Measurements from ENCODE around the gene FJX1. TPM values are rescaled to one million over a fixed set of nuclear protein-coding genes. Genes with fewer than 3 reads are reported as not detected.
A peak's percentile ranks its signal among the peaks of the same experiment; 100 is the strongest.
"Not testable (repeated sequence)": the region's sequence is repeated elsewhere in the genome, so short reads cannot be mapped to it uniquely, and the experiment has no call there.

Gene FJX1
- polyA plus RNA-seq, 1 donor: 15.0 TPM

DNA sequence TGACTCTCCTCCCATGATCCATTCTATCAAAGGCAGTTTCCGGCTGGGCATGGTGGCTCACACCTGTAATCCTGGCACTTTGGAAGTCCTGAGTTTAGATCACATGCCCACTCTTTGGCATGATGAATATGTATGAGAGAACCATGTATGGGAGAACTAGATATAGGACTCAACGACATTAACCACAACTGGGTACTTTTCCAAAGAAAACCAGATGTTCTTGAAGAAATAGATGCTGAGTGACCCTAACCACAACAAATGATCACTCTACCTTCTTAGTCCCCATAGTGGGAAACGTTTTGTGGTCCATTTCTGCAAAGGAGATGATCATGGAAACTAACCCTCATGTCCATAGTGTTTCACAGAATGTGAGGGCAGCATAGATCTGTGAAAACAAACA, 13.6 kb downstream of the FJX1 start:
- DNase-seq: no peak

DNA sequence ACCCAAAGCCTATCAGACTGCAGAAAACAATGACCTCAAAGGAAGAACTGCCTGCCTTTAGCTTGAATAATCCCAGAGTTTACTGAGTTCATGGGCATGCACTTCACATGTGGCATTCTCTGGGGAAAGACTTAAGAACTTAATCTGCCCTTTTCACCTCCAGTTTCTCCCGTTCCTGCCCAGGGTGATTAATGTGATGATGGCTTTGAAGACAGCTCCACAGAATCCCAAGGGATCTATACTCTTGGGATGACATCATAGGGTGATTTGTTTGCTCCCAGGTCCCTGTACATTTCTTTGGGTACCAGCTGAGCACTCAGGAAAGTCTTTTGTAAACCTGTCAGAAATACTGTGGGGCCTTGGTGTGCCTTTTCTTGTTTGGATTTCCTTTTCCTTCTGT, 14.0 kb downstream of the FJX1 start:
- no peak for DNase-seq

DNA sequence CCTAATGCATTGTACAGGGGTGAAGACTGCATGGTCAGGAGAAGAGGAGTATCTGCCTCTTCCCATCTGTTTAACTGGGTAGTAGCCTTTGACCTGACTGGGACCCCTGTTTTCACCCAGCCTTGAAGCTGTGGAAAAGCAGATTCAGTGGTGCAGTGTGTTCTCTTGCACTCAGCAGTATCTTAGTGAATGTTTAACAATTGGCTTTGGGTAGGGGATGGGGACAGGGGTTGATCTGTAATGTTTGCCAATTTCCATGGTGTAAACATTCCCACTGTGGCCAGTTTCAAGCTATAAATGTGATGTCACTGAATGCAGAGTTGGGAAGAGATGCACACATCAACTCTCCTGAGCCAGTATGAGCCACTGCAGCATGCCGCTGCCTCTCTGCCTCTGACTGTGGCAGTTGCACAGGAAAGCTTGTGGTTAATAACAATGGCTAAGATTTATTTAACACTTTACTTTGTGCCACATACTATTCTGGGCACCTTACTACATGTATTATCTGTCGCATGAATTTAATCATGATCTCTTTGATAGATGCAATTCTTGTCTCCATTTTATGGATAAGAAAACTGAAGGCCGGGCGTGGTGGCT, 15.7 kb downstream of the FJX1 start:
- no peak for DNase-seq

DNA sequence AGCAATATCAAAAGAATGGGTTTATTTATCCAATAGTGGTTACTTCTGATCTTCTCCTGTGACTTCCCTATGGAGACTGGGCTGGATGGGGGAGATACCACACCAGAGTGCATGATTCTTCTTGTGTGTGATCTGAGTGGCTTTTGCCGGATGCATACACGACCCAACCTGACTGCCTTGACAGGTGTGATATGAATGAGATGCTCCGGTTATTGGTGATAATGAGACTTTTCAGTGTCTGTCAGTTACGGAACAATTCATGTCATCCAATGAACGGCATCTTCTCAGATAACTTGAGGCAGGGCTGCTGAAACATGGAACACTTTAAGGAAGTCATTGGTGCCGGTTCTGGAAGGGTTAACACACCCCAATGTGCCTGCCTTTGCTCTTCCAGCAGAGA, 17.7 kb downstream of the FJX1 start:
- no peak for DNase-seq

DNA sequence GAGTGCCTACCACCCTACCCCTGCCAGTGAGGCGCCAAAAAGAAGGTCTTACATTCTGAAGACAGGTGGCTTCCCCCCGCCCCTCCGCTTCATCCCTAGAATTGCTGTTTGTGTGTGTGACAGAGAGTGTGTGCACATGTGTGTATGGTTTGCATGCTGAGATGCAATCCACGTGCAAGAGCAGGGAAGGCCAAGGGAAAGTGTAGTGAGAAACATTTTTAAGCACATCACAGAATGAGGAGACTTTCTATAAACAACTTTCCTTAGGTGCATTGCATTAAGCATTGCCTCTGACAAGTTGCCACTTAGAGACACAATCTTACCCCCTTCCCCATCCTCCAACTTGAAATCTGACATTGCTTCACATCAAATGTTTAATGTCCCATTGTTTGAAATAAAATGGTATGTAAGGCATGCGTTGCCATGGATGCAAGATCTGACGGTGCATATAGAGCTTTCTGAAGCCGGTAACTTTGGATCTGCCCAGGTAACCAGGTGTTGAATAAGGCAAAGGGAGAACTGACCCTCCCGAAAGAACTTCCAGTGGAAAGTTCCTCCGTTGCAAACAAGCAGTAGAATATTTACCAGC, 21.4 kb downstream of the FJX1 start:
- DNase-seq: no peak

DNA sequence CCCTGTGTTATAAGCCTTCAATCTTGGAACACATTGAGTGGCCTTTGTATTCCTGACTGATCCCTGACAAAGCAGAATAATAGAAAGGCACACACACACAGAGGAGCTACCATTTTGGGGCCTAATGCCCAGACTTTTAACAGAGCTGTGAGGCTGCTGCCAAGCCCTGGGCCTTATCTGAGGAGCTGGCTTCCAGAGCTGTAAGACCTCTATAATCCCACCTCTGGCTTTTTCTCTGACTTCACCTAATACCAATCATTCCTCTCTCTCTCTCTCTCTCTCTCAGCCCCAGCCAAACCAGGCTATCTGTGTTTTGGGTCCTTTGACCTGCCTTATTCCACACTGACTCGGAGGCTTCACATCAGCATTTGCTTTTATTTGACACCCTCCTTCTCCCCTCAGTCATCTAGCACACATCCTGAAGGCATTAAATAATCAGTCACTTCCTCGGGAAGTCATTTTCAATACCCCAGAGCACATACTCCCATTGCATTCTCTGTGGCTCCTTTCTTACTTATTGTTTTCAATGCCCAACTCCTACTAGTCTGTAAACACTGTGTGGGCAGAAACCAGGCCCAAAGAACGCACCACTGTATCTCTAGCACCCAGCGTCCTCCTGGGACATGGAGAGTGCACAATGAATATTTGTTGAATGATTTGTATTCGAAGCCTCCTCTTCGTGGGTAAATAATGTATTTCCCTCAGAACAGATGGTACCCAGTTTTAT, 23.1 kb downstream of the FJX1 start:
- DNase-seq: no peak

DNA sequence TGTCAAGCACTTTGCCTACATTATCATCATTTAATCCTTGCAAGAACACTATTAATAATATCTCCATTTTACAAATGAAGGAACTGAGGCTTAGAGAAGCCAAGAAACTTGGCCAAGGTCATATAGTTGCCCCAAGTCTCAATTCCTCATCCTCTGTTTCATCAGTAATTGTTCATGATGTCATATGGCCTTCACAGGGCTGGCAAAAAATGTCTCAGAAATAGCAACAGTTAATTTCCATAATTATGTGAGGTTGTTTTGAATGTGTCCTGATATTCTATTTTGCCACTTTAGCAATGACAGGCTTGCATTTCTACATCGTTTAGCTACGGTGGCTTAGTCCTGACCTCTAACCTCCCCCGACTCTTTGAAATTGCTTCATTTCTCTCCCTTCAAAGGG, 23.7 kb downstream of the FJX1 start:
- DNase-seq: no peak

DNA sequence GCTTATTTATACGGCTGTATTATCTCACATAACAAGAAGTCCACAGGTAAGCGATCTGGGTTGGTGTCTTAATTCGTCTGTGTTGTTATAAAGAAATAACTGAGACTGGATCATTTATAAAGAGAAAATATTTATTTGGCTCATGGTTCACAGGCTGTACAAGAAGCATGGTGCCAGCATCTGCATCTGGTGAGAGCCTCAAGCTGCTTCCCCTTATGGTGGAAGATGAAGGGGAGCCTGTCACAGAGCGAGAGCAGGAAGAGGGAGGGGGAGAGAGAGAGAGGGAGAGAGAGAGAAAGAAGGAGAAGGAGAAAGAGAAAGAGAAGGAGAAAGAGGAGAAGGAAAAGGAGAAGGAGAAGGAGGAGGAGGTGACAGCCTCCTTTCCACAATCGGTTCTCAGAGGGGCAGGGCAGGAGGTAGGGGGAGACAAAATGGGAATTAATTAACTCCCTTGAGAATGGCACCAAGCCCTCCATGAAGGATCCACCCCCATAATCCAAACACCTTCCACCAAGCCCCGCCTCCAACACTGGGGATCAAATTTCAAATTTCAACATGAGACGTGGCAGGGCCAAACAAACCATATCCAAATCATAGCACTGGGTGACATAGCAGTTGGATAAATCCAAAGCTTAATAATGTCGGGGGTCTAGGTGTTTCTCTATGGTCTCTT, 29.3 kb downstream of the FJX1 start:
- no peak for DNase-seq

DNA sequence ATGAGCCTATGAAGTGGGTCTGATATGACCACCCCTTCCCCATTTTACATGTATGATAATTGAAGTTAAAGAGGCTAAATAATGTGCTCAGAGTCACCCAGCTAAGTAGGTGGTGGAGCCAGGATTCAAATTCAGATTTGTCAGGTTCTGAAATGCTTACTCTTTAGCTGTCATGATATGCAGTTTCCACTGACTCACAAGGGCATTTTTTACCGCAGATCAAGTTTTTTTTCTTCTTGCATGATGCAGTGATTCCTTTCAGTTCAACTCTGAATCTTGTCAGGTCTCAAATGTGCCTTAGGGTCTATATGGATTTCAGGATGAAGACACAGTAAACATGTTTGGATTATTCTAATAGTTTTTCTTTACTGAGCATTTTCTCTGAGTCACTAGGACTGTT, 31.7 kb downstream of the FJX1 start:
- no peak for DNase-seq

DNA sequence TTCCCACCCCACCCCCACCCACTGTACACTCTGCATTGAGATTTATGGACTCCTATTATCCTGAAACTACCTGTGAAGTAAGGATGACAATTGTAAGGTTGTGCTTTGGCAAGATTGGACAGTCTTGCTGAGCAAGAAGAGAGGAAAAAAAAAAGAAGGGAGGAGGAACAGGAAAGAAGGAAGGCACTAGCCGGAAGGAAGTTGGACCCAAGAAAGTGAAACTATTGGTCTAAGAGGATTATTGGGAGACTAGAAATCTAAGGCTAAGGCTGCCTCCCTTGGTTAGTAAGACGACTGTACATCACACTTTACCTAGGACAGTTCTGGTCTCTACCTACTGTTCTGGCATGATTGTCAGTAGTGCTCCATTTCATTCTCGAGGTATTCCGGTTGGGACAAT, 32.2 kb downstream of the FJX1 start:
- DNase-seq: no peak

DNA sequence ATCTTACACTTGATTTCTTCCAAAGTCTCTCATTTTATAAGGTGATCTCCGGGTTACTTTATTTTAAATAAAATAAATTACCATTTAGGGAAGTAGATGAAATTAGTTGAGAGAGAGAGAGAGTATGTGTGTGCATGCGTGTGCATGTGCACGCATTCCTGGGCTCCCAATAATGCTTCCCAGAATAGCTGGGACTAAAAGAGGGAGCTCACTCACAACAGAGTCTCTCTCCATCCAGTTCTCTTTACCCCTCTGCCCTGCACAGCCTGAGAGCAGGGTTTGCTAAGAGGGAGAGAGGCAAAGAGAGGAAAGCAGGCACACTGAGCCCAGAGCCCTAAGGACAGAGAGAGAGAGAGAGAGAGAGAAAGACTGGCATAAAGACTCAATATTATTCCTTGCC, 33.0 kb downstream of the FJX1 start:
- no peak for DNase-seq

DNA sequence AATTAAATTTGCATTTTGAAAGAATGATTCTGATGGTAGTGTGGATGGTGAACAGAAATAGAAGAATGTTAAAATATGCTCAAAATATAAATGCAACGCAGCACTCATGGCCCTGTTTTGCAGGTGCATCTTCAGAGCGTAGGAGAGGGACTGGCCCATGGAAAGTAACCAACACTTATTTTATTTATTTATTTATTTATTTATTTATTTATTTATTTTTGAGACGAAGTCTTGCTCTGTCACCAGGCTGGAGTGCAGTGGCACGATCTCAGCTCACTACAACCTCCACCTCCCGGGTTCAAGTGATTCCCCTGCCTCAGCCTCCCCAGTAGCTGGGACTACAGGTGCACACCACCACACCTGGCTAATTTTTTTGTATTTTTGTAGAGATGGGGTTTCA, 34.5 kb downstream of the FJX1 start:
- DNase-seq: not testable (repeated sequence)

DNA sequence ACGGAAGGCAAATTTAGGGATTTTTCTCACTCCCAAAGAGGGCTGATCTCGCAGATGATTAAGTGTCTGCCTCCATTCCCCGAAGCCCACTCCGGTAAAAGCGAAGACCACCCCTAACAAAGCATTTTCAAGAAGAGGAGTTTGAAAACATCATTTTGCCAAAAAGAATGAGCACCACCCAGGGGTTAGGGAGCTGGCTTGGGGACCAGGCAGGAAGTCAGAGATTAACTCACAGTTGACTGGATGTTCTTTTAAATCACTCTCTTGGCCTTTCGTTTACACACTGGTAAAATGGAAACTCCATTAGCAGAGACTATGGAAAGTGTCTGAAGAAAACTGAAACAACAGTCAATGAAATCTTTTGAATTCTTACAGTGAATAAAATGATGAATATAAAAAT, 36.5 kb downstream of the FJX1 start:
- DNase-seq: no peak

DNA sequence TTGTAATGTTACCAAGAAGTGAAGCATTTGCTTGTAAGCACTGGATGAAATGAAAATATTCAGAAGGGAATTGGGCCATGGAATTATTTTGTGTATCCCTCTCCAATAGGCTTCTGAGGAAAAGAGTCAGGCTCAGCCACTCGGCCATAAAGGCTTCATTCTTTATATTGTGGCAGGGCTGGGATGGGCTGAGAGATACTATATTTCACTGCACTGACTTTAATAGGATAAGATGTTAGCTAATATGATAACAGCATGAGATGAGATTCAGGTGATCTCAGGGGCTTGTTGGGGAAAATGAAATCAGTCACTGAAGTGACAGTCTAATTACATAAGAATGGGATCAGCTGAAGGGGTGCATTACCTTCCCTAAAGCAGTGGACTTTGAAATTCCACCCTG, 37.0 kb downstream of the FJX1 start:
- DNase-seq: no peak

DNA sequence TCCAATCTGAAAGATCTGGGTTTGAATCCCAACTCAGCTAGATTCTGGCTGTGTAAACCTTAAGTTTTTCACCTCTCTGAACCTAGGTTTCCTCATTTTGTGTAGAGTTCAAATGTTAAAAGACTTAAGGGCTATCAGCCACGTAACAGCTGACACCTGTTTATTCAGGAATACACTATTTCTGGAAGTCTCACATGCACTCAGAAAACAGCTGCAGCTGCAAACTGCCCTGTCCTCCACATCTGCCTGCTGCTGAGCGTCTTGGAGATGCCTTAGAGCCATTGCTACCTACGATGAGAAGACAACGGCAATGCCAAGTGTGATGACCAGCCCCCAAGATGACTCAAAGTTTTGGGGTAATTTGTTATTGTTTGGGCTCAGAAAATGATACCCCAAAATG, 37.6 kb downstream of the FJX1 start:
- no peak for DNase-seq

DNA sequence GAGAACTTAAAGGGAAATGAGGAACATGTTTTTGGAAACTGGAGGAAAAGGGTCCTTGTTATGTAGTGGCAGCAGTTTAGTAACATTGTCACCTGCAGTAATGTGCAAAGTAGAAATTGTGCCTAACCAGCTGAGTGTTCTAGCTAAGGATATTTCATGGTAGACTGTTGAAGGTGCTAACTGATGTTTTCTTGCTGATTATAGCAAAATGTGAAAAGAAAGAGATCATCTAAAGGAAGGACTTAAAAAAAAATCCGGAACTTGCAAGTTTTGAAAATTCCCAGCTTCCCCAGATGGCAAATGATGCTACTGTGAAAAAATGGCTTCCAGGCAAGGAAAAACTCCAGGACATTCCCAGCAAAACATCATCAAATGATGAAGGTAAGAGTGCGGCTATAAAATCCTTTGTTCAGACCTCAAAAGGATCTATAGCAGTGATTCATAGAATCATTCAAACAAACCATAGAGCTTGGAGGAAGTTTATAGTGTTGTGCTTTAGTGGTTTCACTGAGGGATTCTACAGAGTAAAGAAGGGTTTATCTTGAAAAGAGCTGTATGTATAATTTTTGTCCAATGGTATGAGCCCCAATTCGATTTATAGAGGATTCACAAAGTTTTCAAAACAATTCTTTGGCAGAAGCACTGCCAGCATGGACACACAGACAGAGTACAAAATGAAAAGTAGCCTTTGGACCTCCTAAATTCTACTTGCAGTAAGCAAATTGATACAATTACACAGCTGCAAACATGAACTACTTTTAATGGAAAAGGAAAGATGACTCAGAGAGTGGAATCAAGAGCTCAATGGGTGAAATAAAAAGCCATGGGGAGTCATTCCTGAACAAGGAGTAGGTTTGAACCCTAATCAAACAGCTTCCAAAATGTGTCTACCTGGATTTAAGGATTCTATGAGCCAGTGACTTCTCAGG, 40.0 kb downstream of the FJX1 start:
- DNase-seq: no peak

DNA sequence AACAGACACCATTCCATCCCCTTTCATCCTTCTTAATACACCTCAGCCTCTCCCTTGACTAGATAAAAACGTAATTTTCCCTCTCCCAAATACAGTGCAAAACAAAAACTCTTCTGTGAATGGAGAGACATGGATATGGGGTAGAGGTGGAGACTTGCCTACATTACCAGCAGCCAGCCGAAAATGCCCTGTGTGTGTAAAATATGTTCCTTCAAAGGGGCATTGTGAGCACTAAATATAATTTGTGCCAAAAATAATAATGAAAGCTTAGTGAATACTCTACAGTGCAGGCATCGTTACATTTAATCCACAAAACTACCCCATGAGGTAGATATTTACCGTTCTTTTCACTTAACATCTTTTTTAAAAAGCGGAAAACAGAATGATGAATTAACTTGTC, 43.3 kb downstream of the FJX1 start:
- DNase-seq: no peak

DNA sequence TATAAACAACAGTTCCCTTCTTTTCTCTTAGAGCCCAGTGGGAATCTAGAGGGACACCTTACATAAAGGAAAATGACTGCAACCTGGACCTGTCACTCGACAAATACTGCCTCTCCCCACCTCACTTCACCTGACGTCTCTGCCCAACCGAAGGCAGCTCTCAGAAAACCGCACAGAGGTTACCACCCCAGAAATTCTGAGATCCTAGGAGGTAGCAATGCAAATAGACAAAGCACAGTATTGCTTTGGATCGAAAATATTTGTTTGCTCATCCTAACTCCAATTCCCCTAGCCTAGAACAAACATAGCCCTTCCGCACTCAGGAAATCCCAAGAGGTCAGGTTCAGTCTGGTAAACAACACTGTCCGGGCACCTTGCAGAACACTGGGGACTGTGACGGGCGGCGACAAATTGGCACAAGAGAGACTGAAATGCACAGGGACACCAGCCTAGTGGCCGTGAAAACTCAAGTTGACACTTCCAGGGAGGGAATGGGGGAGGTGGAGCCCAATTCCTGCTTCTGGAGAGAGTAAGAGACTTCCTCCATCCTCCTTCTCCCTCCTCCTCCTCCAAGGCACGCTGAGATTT, 43.9 kb downstream of the FJX1 start:
- no peak for DNase-seq

DNA sequence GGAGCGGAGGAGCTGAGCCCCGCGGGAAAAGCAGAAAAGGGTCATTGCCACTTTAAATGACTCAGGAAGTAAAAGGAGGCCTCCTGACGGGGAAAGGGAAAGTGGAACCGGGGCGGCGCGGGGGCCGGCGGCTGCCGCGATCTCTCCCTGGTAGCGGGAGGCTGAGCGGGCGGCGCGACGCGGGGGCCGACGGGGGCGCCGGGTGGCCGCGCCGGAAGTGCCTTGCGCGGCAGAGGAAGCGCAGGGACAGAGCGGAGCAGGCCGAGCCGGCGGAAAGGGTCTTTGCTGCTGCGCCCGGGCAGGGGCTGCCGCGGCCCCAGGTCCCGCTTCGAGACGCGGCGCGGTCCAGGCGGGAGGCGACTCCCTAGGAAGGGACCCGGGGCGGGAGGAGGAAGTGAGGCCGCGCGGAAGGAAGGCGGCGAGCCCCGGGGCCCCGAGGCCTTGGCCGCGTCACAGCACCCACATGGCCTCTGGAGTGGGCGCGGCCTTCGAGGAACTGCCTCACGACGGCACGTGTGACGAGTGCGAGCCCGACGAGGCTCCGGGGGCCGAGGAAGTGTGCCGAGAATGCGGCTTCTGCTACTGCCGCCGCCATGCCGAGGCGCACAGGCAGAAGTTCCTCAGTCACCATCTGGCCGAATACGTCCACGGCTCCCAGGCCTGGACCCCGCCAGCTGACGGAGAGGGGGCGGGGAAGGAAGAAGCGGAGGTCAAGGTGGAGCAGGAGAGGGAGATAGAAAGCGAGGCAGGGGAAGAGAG, 44.6 kb downstream of the FJX1 start, which contains the start of gene TRIM44:
TSS of gene TRIM44 (plus strand) at position 127 of the 759 bp plus-strand sequence. CDS start at position 464, 337 bp downstream.
- DNase-seq: peak; percentile 84

DNA sequence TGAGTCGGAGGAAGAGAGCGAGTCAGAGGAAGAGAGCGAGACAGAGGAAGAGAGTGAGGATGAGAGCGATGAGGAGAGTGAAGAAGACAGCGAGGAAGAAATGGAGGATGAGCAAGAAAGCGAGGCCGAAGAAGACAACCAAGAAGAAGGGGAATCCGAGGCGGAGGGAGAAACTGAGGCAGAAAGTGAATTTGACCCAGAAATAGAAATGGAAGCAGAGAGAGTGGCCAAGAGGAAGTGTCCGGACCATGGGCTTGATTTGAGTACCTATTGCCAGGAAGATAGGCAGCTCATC, 45.1 kb downstream of the FJX1 start:
- no peak for DNase-seq

DNA sequence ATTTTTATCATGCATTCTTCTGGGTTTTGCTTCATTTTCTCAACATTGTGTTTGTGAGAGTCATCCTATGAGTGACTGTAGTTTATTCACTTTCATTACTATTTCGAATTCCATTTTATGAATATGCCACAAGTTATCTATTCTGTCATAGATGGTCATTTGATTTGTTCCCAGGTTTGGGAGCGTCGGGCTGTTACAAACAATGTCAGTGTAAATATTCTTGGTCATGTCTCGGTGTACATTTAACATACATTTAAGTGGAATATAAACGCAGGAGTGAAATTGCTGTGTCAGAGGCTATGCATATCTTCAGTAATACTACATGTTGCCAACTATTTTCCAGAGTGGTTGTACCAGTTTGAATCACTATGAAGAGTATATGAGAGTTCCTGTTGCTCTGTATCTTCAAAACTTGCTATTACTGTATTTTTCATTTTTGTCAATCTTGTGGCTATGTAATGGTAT, 46.7 kb downstream of the FJX1 start:
- peak; percentile 10 for DNase-seq

Measured in left kidney (tissue), 2 donors.